Neural crest cell (in vitro differentiated cells): Measurements from ENCODE around the gene TMEM164. TPM values are rescaled to one million over a fixed set of nuclear protein-coding genes. Genes with fewer than 3 reads are reported as not detected.
A peak's percentile ranks its signal among the peaks of the same experiment; 100 is the strongest.

ENCODE experiments used
- DNase-seq: peaks from one replicate; pipeline ENCODE4 v3.0.0; 2021; ENCODE audit warnings: low read depth, mixed read lengths, low spot score
- H3K27ac Mint-ChIP-seq: one replicate; pipeline ENCODE4 v1.8.0; 2021; ENCODE audit warnings: mild to moderate bottlenecking, mixed read lengths; ENCODE audit not compliant: unreplicated experiment
- H3K27me3 Mint-ChIP-seq: 2 replicates; pipeline ENCODE4 v1.8.0; 2021; ENCODE audit warnings: low read depth, mild to moderate bottlenecking, mixed read lengths
- H3K36me3 Mint-ChIP-seq: 2 replicates; pipeline ENCODE4 v1.8.0; 2021; ENCODE audit warnings: low read depth, mild to moderate bottlenecking, mixed read lengths
- H3K4me1 Mint-ChIP-seq: 2 replicates; pipeline ENCODE4 v1.8.0; 2021; ENCODE audit warnings: mixed read lengths
- H3K4me3 Mint-ChIP-seq: one replicate; pipeline ENCODE4 v1.8.0; 2021; ENCODE audit warnings: mild to moderate bottlenecking, mixed read lengths
- H3K9me3 Mint-ChIP-seq: 2 replicates; pipeline ENCODE4 v1.8.0; 2021; ENCODE audit warnings: mixed read lengths
- total RNA-seq: library from RNA; stranded (reverse); gene quantifications from 2 replicates; pipeline ENCODE4 v1.2.1, GENCODE V29; 2021
- TF ChIP-seq, protein P1 (sequence below): fragments of 200-600 bp; sonication (generic); conservative IDR thresholded peaks from 2 replicates; pipeline ENCODE4 v1.5.0; 2021; ENCODE audit warnings: antibody characterized with exemption, mild to moderate bottlenecking

Gene TMEM164
- total RNA-seq, 1 donor from 2014 or later: 90.2 TPM

DNA sequence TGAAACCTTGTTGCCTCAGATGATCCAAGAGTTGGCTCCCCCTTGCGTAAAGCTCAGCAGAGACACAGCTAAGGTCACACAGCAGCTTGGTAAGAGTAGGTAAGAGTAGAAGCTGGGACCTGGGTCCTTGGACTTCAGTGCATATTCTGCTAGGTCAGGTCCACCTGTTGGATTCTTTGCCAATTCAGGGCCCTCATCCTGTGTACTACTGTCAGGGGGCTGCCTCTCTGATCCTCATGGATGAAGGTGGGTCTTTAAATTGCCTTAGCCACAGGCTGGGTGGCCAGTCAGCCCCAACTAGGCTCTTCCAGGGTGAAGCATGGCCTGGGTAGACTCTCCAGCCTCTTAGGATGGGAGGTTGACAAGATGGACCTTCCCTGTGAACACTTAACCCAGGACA is 159.2 kb downstream of the TMEM164 start:
- Mint-ChIP-seq H3K27ac (no peak overlapping the region), H3K4me3 (no peak overlapping the region), H3K36me3 (no peaks in the 10 kb centered on the region), H3K4me1 (no peaks in the 10 kb centered on the region), H3K9me3 (no peaks in the 10 kb centered on the region), H3K27me3 (no peaks in the 10 kb centered on the region)
- no peak for DNase-seq
- TF ChIP-seq, protein P1, sequence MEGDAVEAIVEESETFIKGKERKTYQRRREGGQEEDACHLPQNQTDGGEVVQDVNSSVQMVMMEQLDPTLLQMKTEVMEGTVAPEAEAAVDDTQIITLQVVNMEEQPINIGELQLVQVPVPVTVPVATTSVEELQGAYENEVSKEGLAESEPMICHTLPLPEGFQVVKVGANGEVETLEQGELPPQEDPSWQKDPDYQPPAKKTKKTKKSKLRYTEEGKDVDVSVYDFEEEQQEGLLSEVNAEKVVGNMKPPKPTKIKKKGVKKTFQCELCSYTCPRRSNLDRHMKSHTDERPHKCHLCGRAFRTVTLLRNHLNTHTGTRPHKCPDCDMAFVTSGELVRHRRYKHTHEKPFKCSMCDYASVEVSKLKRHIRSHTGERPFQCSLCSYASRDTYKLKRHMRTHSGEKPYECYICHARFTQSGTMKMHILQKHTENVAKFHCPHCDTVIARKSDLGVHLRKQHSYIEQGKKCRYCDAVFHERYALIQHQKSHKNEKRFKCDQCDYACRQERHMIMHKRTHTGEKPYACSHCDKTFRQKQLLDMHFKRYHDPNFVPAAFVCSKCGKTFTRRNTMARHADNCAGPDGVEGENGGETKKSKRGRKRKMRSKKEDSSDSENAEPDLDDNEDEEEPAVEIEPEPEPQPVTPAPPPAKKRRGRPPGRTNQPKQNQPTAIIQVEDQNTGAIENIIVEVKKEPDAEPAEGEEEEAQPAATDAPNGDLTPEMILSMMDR: no peak

GRCh38 chrX:110162867-110163266 is 160.0 kb downstream of the TMEM164 start:
- no peaks in the 10 kb centered on the region for H3K27me3 Mint-ChIP-seq
- DNase-seq: no peak
- no peaks in the 10 kb centered on the region for H3K9me3 Mint-ChIP-seq

GRCh38 chrX:110163488-110163887 is 160.6 kb downstream of the TMEM164 start:
- no peak for DNase-seq
- Mint-ChIP-seq H3K27me3 (no peaks in the 10 kb centered on the region), H3K36me3 (no peaks in the 10 kb centered on the region)

More at GRCh38 chrX:110162867-110163266, 160.0 kb downstream of the TMEM164 start:
- H3K4me1 Mint-ChIP-seq: no peaks in the 10 kb centered on the region
- H3K36me3 Mint-ChIP-seq: no peaks in the 10 kb centered on the region
- TF ChIP-seq, protein P1: no peak
- H3K27ac Mint-ChIP-seq: no peak overlapping the region
- H3K4me3 Mint-ChIP-seq: no peak overlapping the region

GRCh38 chrX:110167952-110168451 is 165.1 kb downstream of the TMEM164 start:
- peaks cover 13% of the 10 kb centered on the region for H3K36me3 Mint-ChIP-seq
- H3K27me3 Mint-ChIP-seq: no peaks in the 10 kb centered on the region
- no peaks in the 10 kb centered on the region for H3K4me1 Mint-ChIP-seq
- H3K27ac Mint-ChIP-seq: no peak overlapping the region
- no peak overlapping the region for H3K4me3 Mint-ChIP-seq
- no peaks in the 10 kb centered on the region for H3K9me3 Mint-ChIP-seq
- TF ChIP-seq, protein P1: peak; percentile 63
- peak; percentile 37 for DNase-seq

More at GRCh38 chrX:110163488-110163887, 160.6 kb downstream of the TMEM164 start:
- no peaks in the 10 kb centered on the region for H3K9me3 Mint-ChIP-seq
- TF ChIP-seq, protein P1: no peak
- no peak overlapping the region for H3K27ac Mint-ChIP-seq
- H3K4me1 Mint-ChIP-seq: no peaks in the 10 kb centered on the region
- no peak overlapping the region for H3K4me3 Mint-ChIP-seq

- no peak overlapping the region for H3K27ac Mint-ChIP-seq
- DNase-seq: no peak
- TF ChIP-seq, protein P1: no peak
- no peaks in the 10 kb centered on the region for H3K4me1 Mint-ChIP-seq
- H3K9me3 Mint-ChIP-seq: no peaks in the 10 kb centered on the region
- no peaks in the 10 kb centered on the region for H3K27me3 Mint-ChIP-seq
- no peak overlapping the region for H3K4me3 Mint-ChIP-seq
- H3K36me3 Mint-ChIP-seq: peaks cover 16% of the 10 kb centered on the region
Measured at GRCh38 chrX:110168585-110168984, 165.7 kb downstream of the TMEM164 start.
